ENCODE results near the gene OR1S1.

DNA sequence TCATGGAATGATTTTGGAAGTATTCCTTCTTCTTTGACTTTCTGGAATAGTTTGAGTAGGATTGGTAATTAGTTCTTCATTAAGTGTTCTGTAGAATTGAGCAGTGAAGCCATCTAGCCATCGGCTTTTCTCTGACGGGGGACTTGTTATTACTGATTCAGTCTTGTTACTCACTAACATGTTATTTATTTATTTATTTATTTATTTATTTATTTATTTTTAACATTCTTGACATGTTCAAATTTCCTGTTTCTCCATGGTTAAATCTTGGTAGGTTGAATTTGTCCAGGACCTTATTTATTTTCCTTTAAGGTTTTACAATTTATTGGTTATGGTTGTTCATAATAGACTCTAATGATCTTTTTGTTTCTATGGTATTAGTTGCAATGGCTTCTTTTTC, 31.4 kb downstream of the OR1S1 start:
- TF ChIP-seq, protein P1, sequence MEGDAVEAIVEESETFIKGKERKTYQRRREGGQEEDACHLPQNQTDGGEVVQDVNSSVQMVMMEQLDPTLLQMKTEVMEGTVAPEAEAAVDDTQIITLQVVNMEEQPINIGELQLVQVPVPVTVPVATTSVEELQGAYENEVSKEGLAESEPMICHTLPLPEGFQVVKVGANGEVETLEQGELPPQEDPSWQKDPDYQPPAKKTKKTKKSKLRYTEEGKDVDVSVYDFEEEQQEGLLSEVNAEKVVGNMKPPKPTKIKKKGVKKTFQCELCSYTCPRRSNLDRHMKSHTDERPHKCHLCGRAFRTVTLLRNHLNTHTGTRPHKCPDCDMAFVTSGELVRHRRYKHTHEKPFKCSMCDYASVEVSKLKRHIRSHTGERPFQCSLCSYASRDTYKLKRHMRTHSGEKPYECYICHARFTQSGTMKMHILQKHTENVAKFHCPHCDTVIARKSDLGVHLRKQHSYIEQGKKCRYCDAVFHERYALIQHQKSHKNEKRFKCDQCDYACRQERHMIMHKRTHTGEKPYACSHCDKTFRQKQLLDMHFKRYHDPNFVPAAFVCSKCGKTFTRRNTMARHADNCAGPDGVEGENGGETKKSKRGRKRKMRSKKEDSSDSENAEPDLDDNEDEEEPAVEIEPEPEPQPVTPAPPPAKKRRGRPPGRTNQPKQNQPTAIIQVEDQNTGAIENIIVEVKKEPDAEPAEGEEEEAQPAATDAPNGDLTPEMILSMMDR (conservative IDR thresholded peaks at IDR 0.05; ENCODE audit: low read depth in 2 of 2) = no peak
- no peak for TF ChIP-seq EZH2phosphoT487 (IDR thresholded peaks at IDR 0.05; ENCODE audit: unreplicated experiment)
- no peak for TF ChIP-seq EZH2 (IDR thresholded peaks at IDR 0.05; ENCODE audit: low read depth, unreplicated experiment)
- TF ChIP-seq, protein P2, sequence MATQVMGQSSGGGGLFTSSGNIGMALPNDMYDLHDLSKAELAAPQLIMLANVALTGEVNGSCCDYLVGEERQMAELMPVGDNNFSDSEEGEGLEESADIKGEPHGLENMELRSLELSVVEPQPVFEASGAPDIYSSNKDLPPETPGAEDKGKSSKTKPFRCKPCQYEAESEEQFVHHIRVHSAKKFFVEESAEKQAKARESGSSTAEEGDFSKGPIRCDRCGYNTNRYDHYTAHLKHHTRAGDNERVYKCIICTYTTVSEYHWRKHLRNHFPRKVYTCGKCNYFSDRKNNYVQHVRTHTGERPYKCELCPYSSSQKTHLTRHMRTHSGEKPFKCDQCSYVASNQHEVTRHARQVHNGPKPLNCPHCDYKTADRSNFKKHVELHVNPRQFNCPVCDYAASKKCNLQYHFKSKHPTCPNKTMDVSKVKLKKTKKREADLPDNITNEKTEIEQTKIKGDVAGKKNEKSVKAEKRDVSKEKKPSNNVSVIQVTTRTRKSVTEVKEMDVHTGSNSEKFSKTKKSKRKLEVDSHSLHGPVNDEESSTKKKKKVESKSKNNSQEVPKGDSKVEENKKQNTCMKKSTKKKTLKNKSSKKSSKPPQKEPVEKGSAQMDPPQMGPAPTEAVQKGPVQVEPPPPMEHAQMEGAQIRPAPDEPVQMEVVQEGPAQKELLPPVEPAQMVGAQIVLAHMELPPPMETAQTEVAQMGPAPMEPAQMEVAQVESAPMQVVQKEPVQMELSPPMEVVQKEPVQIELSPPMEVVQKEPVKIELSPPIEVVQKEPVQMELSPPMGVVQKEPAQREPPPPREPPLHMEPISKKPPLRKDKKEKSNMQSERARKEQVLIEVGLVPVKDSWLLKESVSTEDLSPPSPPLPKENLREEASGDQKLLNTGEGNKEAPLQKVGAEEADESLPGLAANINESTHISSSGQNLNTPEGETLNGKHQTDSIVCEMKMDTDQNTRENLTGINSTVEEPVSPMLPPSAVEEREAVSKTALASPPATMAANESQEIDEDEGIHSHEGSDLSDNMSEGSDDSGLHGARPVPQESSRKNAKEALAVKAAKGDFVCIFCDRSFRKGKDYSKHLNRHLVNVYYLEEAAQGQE (IDR thresholded peaks at IDR 0.05; ENCODE audit: unreplicated experiment) = no peak
- no peak for TF ChIP-seq POLR2AphosphoS5 (IDR thresholded peaks at IDR 0.05; ENCODE audit: low read depth)
- TF ChIP-seq CREB1 (CRISPR knock-in tag; IDR thresholded peaks at IDR 0.05; ENCODE audit: low read depth) = no peak
- no peak for TF ChIP-seq STAT1 (IDR thresholded peaks at IDR 0.05; ENCODE audit: unreplicated experiment)

Data from GM23338 (cell line).